ENCODE results near the gene TBX1. TPM values are rescaled to one million over a fixed set of nuclear protein-coding genes. Genes with fewer than 3 reads are reported as not detected.

The TBX1 gene
- total RNA-seq, 1 donor from 2014 or later = 13.5 TPM

- Histone ChIP-seq H3K4me1 (peaks cover 37% of the 10 kb centered on the region), H3K4me3 (peak overlapping the region; percentile 47)
- peak; percentile 51 to 58 for ATAC-seq
Observed at GRCh38 chr22:19757140-19757984, 3.2 kb upstream of the TBX1 start.

GRCh38 chr22:19757985-19758895 is 2.3 kb upstream of the TBX1 start:
- peaks cover 37% of the 10 kb centered on the region for H3K4me1 ChIP-seq
- H3K27me3 ChIP-seq (ENCODE audit: low read depth) = peaks cover 92% of the 10 kb centered on the region
- no peak overlapping the region for H3K27ac ChIP-seq
- no peaks in the 10 kb centered on the region for H3K9me3 ChIP-seq
- intact Hi-C loops (cut with DNase I) = no loop called here
- TF ChIP-seq CTCF (IDR thresholded peaks at IDR 0.05) = no peak
- ATAC-seq (peak in 1 of 2 donors; percentile 8), DNase-seq (no peak)
- no peaks in the 10 kb centered on the region for H3K36me3 ChIP-seq
- H3K4me3 ChIP-seq = peak overlapping the region; percentile 23

More at GRCh38 chr22:19757140-19757984, 3.2 kb upstream of the TBX1 start:
- no peaks in the 10 kb centered on the region for H3K9me3 ChIP-seq
- no peak for DNase-seq
- H3K27ac ChIP-seq = no peak overlapping the region
- peaks cover 92% of the 10 kb centered on the region for H3K27me3 ChIP-seq (ENCODE audit: low read depth)
- H3K36me3 ChIP-seq = no peaks in the 10 kb centered on the region
- TF ChIP-seq CTCF (IDR thresholded peaks at IDR 0.05) = no peak
- intact Hi-C loops (cut with DNase I) = no loop called here

- H3K27me3 ChIP-seq (ENCODE audit: low read depth) = peaks cover 92% of the 10 kb centered on the region
- H3K36me3 ChIP-seq = no peaks in the 10 kb centered on the region
- no peak overlapping the region for H3K27ac ChIP-seq
- DNase-seq = no peak
- no peak for TF ChIP-seq CTCF (IDR thresholded peaks at IDR 0.05)
- intact Hi-C loops (cut with DNase I) = no loop called here
- H3K4me1 ChIP-seq = peaks cover 37% of the 10 kb centered on the region
- H3K4me3 ChIP-seq = peak overlapping the region; percentile 23
- H3K9me3 ChIP-seq = no peaks in the 10 kb centered on the region
- peak in 1 of 2 donors; percentile 12 for ATAC-seq
Observed at GRCh38 chr22:19758896-19759426, 1.6 kb upstream of the TBX1 start.

- no peak for DNase-seq
Observed at GRCh38 chr22:19759427-19760057, 1.0 kb upstream of the TBX1 start.

More at GRCh38 chr22:19759427-19760057, 1.0 kb upstream of the TBX1 start:
- ATAC-seq = no peak
- Histone ChIP-seq H3K4me1 (peaks cover 37% of the 10 kb centered on the region), H3K36me3 (no peaks in the 10 kb centered on the region), H3K27me3 (ENCODE audit: low read depth) (peaks cover 92% of the 10 kb centered on the region), H3K9me3 (no peaks in the 10 kb centered on the region), H3K27ac (no peak overlapping the region), H3K4me3 (peak overlapping the region; percentile 23)
- no peak for TF ChIP-seq CTCF (IDR thresholded peaks at IDR 0.05)
- intact Hi-C loops (cut with DNase I) = no loop called here

Data from lower lobe of right lung (tissue), 2 donors.